Neural crest cell (in vitro differentiated cells): Measurements from ENCODE around the gene NPAS4. TPM values are rescaled to one million over a fixed set of nuclear protein-coding genes. Genes with fewer than 3 reads are reported as not detected.
A peak's percentile ranks its signal among the peaks of the same experiment; 100 is the strongest.
"Not testable (repeated sequence)": the region's sequence is repeated elsewhere in the genome, so short reads cannot be mapped to it uniquely, and the experiment has no call there.

Experiments used
- DNase-seq: peaks from one replicate; pipeline ENCODE4 v3.0.0; 2021; ENCODE audit warnings: low read depth, mixed read lengths, low spot score
- H3K27ac Mint-ChIP-seq: one replicate; pipeline ENCODE4 v1.8.0; 2021; ENCODE audit warnings: mild to moderate bottlenecking, mixed read lengths; ENCODE audit not compliant: unreplicated experiment
- H3K27me3 Mint-ChIP-seq: 2 replicates; pipeline ENCODE4 v1.8.0; 2021; ENCODE audit warnings: low read depth, mild to moderate bottlenecking, mixed read lengths
- H3K36me3 Mint-ChIP-seq: 2 replicates; pipeline ENCODE4 v1.8.0; 2021; ENCODE audit warnings: low read depth, mild to moderate bottlenecking, mixed read lengths
- H3K4me1 Mint-ChIP-seq: 2 replicates; pipeline ENCODE4 v1.8.0; 2021; ENCODE audit warnings: mixed read lengths
- H3K4me3 Mint-ChIP-seq: one replicate; pipeline ENCODE4 v1.8.0; 2021; ENCODE audit warnings: mild to moderate bottlenecking, mixed read lengths
- H3K9me3 Mint-ChIP-seq: 2 replicates; pipeline ENCODE4 v1.8.0; 2021; ENCODE audit warnings: mixed read lengths
- CTCF ChIP-seq: fragments of 200-600 bp; sonication (generic); conservative IDR thresholded peaks from 2 replicates; pipeline ENCODE4 v1.5.0; 2021; ENCODE audit warnings: antibody characterized with exemption, mild to moderate bottlenecking
- total RNA-seq: library from RNA; stranded (reverse); gene quantifications from 2 replicates; pipeline ENCODE4 v1.2.1, GENCODE V29; 2021

The NPAS4 gene
- total RNA-seq, 1 donor from 2014 or later, result 0.63 TPM

GRCh38 chr11:66454828-66455227 is 34.0 kb downstream of the NPAS4 start:
- Mint-ChIP-seq H3K4me1 (no peaks in the 10 kb centered on the region), H3K4me3 (no peak overlapping the region), H3K9me3 (peaks cover 5% of the 10 kb centered on the region), H3K36me3 (no peaks in the 10 kb centered on the region), H3K27ac (no peak overlapping the region), H3K27me3 (peaks cover 51% of the 10 kb centered on the region)
- TF ChIP-seq CTCF, result no peak
- DNase-seq, result no peak

- H3K4me3 Mint-ChIP-seq, result no peak overlapping the region
- H3K9me3 Mint-ChIP-seq, result peaks cover 7% of the 10 kb centered on the region
- no peak overlapping the region for H3K27ac Mint-ChIP-seq
- no peaks in the 10 kb centered on the region for H3K36me3 Mint-ChIP-seq
- peaks cover 5% of the 10 kb centered on the region for H3K4me1 Mint-ChIP-seq
- no peak for TF ChIP-seq CTCF
- peaks cover 32% of the 10 kb centered on the region for H3K27me3 Mint-ChIP-seq
- DNase-seq, result no peak
Measured at GRCh38 chr11:66457826-66458225, 37.0 kb downstream of the NPAS4 start.

GRCh38 chr11:66459138-66459778 is 38.4 kb downstream of the NPAS4 start:
- H3K4me3 Mint-ChIP-seq, result no peak overlapping the region
- no peaks in the 10 kb centered on the region for H3K36me3 Mint-ChIP-seq
- no peak for DNase-seq
- no peak overlapping the region for H3K27ac Mint-ChIP-seq
- H3K9me3 Mint-ChIP-seq, result peaks cover 8% of the 10 kb centered on the region
- H3K4me1 Mint-ChIP-seq, result peaks cover 5% of the 10 kb centered on the region
- peaks cover 26% of the 10 kb centered on the region for H3K27me3 Mint-ChIP-seq
- no peak for TF ChIP-seq CTCF

- peak overlapping the region; percentile 6 for H3K27ac Mint-ChIP-seq
- no peak overlapping the region for H3K4me3 Mint-ChIP-seq
- H3K9me3 Mint-ChIP-seq, result peaks cover 8% of the 10 kb centered on the region
- TF ChIP-seq CTCF, result no peak
- no peak for DNase-seq
- H3K4me1 Mint-ChIP-seq, result peaks cover 15% of the 10 kb centered on the region
- H3K27me3 Mint-ChIP-seq, result peaks cover 21% of the 10 kb centered on the region
- no peaks in the 10 kb centered on the region for H3K36me3 Mint-ChIP-seq
Measured at GRCh38 chr11:66462010-66462409, 41.2 kb downstream of the NPAS4 start.

GRCh38 chr11:66462911-66463310 is 42.1 kb downstream of the NPAS4 start:
- H3K36me3 Mint-ChIP-seq, result no peaks in the 10 kb centered on the region
- TF ChIP-seq CTCF, result no peak
- H3K4me1 Mint-ChIP-seq, result peaks cover 21% of the 10 kb centered on the region
- no peak overlapping the region for H3K27ac Mint-ChIP-seq
- H3K9me3 Mint-ChIP-seq, result peaks cover 8% of the 10 kb centered on the region
- peak overlapping the region; percentile 48 for H3K4me3 Mint-ChIP-seq
- peaks cover 21% of the 10 kb centered on the region for H3K27me3 Mint-ChIP-seq
- DNase-seq, result no peak

- not testable (repeated sequence) for H3K36me3 Mint-ChIP-seq, DNase-seq, H3K27ac Mint-ChIP-seq, H3K9me3 Mint-ChIP-seq
- Mint-ChIP-seq H3K27me3 (peaks cover 15% of the 10 kb centered on the region), H3K4me3 (peak overlapping the region; percentile 38), H3K4me1 (peaks cover 32% of the 10 kb centered on the region)
Measured at GRCh38 chr11:66464116-66464515, 43.3 kb downstream of the NPAS4 start.
